H1 (cell line): Measurements from ENCODE around the gene RAB31.

Experiments
- ATF3 ChIP-seq: IDR thresholded peaks from 2 replicates; pipeline ENCODE4 v1.6.1; 2011; ENCODE audit warnings: low read depth, mild to moderate bottlenecking, low read length; ENCODE audit not compliant: insufficient read depth
- BCL11A ChIP-seq, 2 experiments: IDR thresholded peaks; one replicate each; pipeline ENCODE4 v1.6.1; 2011; ENCODE audit warnings: low read depth in 2 of 2, low read length in 2 of 2, mild to moderate bottlenecking in 2 of 2
- CTCF ChIP-seq, 3 experiments: IDR thresholded peaks; 1 replicate in 2 of 3; 2 replicates in 1 of 3; pipeline versions ENCODE4 v1.5.1 to v1.6.1; 2011; ENCODE audit warnings: low read length in 3 of 3, mild to moderate bottlenecking in 3 of 3, inconsistent platforms in 2 of 3, low read depth in 1 of 3, moderate library complexity in 1 of 3; ENCODE audit not compliant: insufficient read depth in 1 of 3; ENCODE audit errors: control extremely low read depth in 1 of 3
- EP300 ChIP-seq, 2 experiments: IDR thresholded peaks; 1 replicate in 1 of 2; 2 replicates in 1 of 2; pipeline ENCODE4 v1.6.1; 2011 to 2012; ENCODE audit warnings: low read depth in 2 of 2, low read length in 2 of 2, mild to moderate bottlenecking in 2 of 2, borderline replicate concordance in 1 of 2, inconsistent platforms in 1 of 2, moderate library complexity in 1 of 2
- POLR2A ChIP-seq, 2 experiments: IDR thresholded peaks; 1 replicate in 1 of 2; 2 replicates in 1 of 2; pipeline ENCODE4 v1.6.1; 2011; ENCODE audit warnings: low read depth in 2 of 2, low read length in 2 of 2, mild to moderate bottlenecking in 2 of 2; ENCODE audit errors: control extremely low read depth in 1 of 2
- POLR2AphosphoS5 ChIP-seq: IDR thresholded peaks from 2 replicates; pipeline ENCODE4 v1.6.1; 2011; ENCODE audit warnings: low read depth, low read length
- RAD21 ChIP-seq, 2 experiments: IDR thresholded peaks in 1 of 2; conservative IDR thresholded peaks in 1 of 2; 2 replicates each; pipeline ENCODE4 v1.6.1; 2011; ENCODE audit warnings: low read depth in 2 of 2, low read length in 2 of 2, improper control_type of control experiment in 1 of 2, inconsistent platforms in 1 of 2, mild to moderate bottlenecking in 1 of 2, moderate library complexity in 1 of 2
- SP1 ChIP-seq: IDR thresholded peaks from 2 replicates; pipeline ENCODE4 v1.6.1; 2011; ENCODE audit warnings: low read depth, low read length
- SUZ12 ChIP-seq: fragments of 200-600 bp; sonication (generic); IDR thresholded peaks from 2 replicates; pipeline ENCODE4 v1.6.1; 2012; ENCODE audit warnings: mild to moderate bottlenecking, inconsistent platforms, low read length, moderate library complexity, mixed read lengths
- TAF1 ChIP-seq: IDR thresholded peaks from 2 replicates; pipeline ENCODE4 v1.6.1; 2011; ENCODE audit warnings: mild to moderate bottlenecking, low read depth, low read length
- ZNF274 ChIP-seq: IDR thresholded peaks from 2 replicates; pipeline ENCODE4 v1.7.0; 2012; ENCODE audit warnings: low read length, borderline replicate concordance; ENCODE audit errors: extremely low read depth
- TF ChIP-seq, protein P1 (sequence below): IDR thresholded peaks from 2 replicates; pipeline ENCODE4 v1.6.1; 2012; ENCODE audit warnings: inconsistent platforms
- TF ChIP-seq, protein P2 (sequence below): IDR thresholded peaks from 2 replicates; pipeline ENCODE4 v1.6.1; 2012; ENCODE audit warnings: low read length, inconsistent platforms

DNA sequence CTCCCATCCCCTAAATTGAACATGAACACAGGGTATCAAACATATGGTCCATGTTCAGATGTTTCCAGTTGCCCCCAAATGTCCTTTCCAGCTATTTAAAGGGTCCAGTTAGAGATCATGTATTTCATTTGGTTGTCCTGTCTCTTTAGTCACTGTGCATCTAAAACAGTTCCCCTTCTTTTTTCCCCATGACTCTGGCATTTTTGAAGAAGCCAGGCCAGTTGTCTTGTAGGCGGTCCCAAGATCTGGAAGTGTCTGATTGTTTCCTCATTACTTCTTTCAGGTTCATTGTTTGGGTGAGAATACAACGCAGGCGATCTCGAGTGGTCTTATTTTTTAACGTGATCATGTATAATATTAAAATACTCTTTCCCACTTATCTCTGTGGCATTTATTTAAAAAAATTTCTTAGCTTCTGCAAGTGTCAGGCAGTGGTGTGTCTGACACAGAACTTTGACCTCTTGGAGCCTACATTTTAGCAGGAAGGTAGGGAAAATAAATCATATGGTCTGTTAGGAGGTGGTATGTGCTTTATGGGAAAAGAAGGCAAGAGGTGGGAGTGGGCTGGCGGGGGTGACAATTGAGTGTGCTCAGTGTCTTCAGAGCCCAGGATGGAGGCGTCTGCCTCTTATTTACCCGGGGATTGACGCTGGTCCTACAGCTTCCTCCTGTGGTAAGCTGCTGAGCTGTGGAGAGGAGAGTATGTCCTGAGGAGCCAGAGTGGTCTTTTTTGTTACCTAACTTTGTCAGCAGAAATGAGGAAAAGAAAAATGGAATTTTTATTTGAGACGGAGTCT lies 8.1 kb downstream of the RAB31 start:
- TF ChIP-seq CTCF (IDR thresholded peaks at IDR 0.05; ENCODE audit: control extremely low read depth in 1 of 3, insufficient read depth in 1 of 3, low read depth in 1 of 3, low read length in 3 of 3): no peak
- TF ChIP-seq SP1: no peak
- TF ChIP-seq, protein P1, sequence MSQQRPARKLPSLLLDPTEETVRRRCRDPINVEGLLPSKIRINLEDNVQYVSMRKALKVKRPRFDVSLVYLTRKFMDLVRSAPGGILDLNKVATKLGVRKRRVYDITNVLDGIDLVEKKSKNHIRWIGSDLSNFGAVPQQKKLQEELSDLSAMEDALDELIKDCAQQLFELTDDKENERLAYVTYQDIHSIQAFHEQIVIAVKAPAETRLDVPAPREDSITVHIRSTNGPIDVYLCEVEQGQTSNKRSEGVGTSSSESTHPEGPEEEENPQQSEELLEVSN: no peak
- no peak for TF ChIP-seq RAD21 (IDR thresholded peaks at IDR 0.05 in 1 of 2, conservative IDR thresholded peaks at IDR 0.05 in 1 of 2; ENCODE audit: low read depth in 2 of 2, low read length in 2 of 2)
- TF ChIP-seq POLR2A (IDR thresholded peaks at IDR 0.05; ENCODE audit: control extremely low read depth in 1 of 2, low read depth in 2 of 2, low read length in 2 of 2): no peak
- TF ChIP-seq SUZ12: no peak
- TF ChIP-seq, protein P2, sequence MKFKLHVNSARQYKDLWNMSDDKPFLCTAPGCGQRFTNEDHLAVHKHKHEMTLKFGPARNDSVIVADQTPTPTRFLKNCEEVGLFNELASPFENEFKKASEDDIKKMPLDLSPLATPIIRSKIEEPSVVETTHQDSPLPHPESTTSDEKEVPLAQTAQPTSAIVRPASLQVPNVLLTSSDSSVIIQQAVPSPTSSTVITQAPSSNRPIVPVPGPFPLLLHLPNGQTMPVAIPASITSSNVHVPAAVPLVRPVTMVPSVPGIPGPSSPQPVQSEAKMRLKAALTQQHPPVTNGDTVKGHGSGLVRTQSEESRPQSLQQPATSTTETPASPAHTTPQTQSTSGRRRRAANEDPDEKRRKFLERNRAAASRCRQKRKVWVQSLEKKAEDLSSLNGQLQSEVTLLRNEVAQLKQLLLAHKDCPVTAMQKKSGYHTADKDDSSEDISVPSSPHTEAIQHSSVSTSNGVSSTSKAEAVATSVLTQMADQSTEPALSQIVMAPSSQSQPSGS: no peak
- TF ChIP-seq POLR2AphosphoS5: no peak
- no peak for TF ChIP-seq BCL11A (IDR thresholded peaks at IDR 0.05; ENCODE audit: low read depth in 2 of 2, low read length in 2 of 2)
- no peak for TF ChIP-seq EP300 (IDR thresholded peaks at IDR 0.05; ENCODE audit: borderline replicate concordance in 1 of 2, low read depth in 2 of 2, low read length in 2 of 2)
- TF ChIP-seq ATF3: no peak
- TF ChIP-seq ZNF274: no peak
- TF ChIP-seq TAF1: no peak
